GM23338 (cell line): ENCODE data around the gene MRGPRF. TPM values are rescaled to one million over a fixed set of nuclear protein-coding genes. Genes with fewer than 3 reads are reported as not detected.
A peak's percentile ranks its signal among the peaks of the same experiment; 100 is the strongest.

ENCODE experiments used
- ATAC-seq: fragments of 200-7000 bp; cut with Tn5 transposase; 3 replicates; pipeline ENCODE4 v1.9.1; 2020
- DNase-seq: peaks from one replicate; pipeline ENCODE4 v3.0.0-alpha.2; 2015; ENCODE audit warnings: low spot score
- H2AFZ ChIP-seq: fragments of 200-600 bp; sonication (generic); 2 replicates; pipeline ENCODE4 v1.8.0; 2016; ENCODE audit warnings: antibody characterized with exemption, mild to moderate bottlenecking, moderate library complexity
- H3F3A ChIP-seq: fragments of 200-600 bp; sonication (generic); replicated peaks from 2 replicates; pipeline ENCODE4 v1.8.0; 2017; ENCODE audit warnings: antibody characterized with exemption, mixed run types, low read depth
- H3K27ac ChIP-seq: fragments of 200-600 bp; sonication (generic); 2 replicates; pipeline ENCODE4 v1.6.1; 2016; ENCODE audit warnings: low read depth
- H3K27me3 ChIP-seq: fragments of 200-600 bp; sonication (generic); 2 replicates; pipeline ENCODE4 v1.8.0; 2016; ENCODE audit warnings: mild to moderate bottlenecking, mixed run types, moderate library complexity; ENCODE audit not compliant: insufficient read depth
- H3K36me3 ChIP-seq: fragments of 200-600 bp; sonication (generic); 2 replicates; pipeline ENCODE4 v1.8.0; 2016; ENCODE audit warnings: mild to moderate bottlenecking; ENCODE audit not compliant: insufficient read depth
- H3K4me1 ChIP-seq: fragments of 200-600 bp; sonication (generic); 2 replicates; pipeline ENCODE4 v1.8.0; 2016; ENCODE audit warnings: mild to moderate bottlenecking, moderate library complexity; ENCODE audit not compliant: insufficient read depth
- H3K4me2 ChIP-seq: fragments of 200-600 bp; sonication (generic); 2 replicates; pipeline ENCODE4 v1.7.1; 2017; ENCODE audit warnings: mixed run types
- H3K4me3 ChIP-seq: fragments of 200-600 bp; sonication (generic); 2 replicates; pipeline ENCODE4 v1.6.1; 2016; ENCODE audit warnings: mixed run types
- H3K79me2 ChIP-seq: fragments of 200-600 bp; sonication (generic); replicated peaks from 2 replicates; pipeline ENCODE4 v1.8.0; 2017; ENCODE audit warnings: mild to moderate bottlenecking; ENCODE audit not compliant: insufficient read depth
- H3K9me2 ChIP-seq: fragments of 200-600 bp; sonication (generic); 2 replicates; pipeline ENCODE4 v1.8.0; 2017; ENCODE audit not compliant: insufficient read depth
- H4K20me1 ChIP-seq: fragments of 200-600 bp; sonication (generic); replicated peaks from 2 replicates; pipeline ENCODE4 v1.8.0; 2017; ENCODE audit warnings: mild to moderate bottlenecking; ENCODE audit not compliant: insufficient read depth
- H3K27ac Mint-ChIP-seq: 2 replicates; pipeline ENCODE4 v1.8.0; 2020; ENCODE audit warnings: inconsistent platforms, mild to moderate bottlenecking, moderate library complexity, mixed read lengths
- H3K27me3 Mint-ChIP-seq: 3 replicates; pipeline ENCODE4 v1.8.0; 2022; ENCODE audit warnings: low read depth, mild to moderate bottlenecking, moderate library complexity, mixed read lengths, inconsistent platforms; ENCODE audit not compliant: insufficient read depth, poor library complexity
- H3K36me3 Mint-ChIP-seq: 3 replicates; pipeline ENCODE4 v1.8.0; 2021; ENCODE audit warnings: low read depth, mild to moderate bottlenecking, inconsistent platforms, moderate library complexity, mixed read lengths
- H3K4me1 Mint-ChIP-seq: 3 replicates; pipeline ENCODE4 v1.8.0; 2020; ENCODE audit warnings: mild to moderate bottlenecking, inconsistent platforms, mixed read lengths
- H3K4me3 Mint-ChIP-seq: 3 replicates; pipeline ENCODE4 v1.8.0; 2021; ENCODE audit warnings: moderate library complexity, mild to moderate bottlenecking, inconsistent platforms, mixed read lengths
- H3K9me3 Mint-ChIP-seq: 3 replicates; pipeline ENCODE4 v1.8.0; 2020; ENCODE audit warnings: moderate library complexity, mild to moderate bottlenecking, inconsistent platforms, mixed read lengths
- CTCF ChIP-seq, 2 experiments: fragments of 200-600 bp in 1 of 2; sonication (generic) in 1 of 2; conservative IDR thresholded peaks; 2 replicates each; pipeline versions ENCODE4 v1.5.1 to v1.6.1; 2016 to 2017; ENCODE audit warnings: antibody characterized with exemption in 2 of 2, low read depth in 2 of 2, mild to moderate bottlenecking in 2 of 2, moderate library complexity in 1 of 2
- ETS1 ChIP-seq: IDR thresholded peaks from 2 replicates; pipeline ENCODE4 v1.6.1; 2016; ENCODE audit warnings: antibody characterized with exemption
- EZH2phosphoT487 ChIP-seq: fragments of 200-600 bp; sonication (generic); IDR thresholded peaks from one replicate; pipeline ENCODE4 v1.8.1; 2018; ENCODE audit warnings: antibody characterized with exemption; ENCODE audit not compliant: unreplicated experiment
- POLR2AphosphoS5 ChIP-seq: IDR thresholded peaks from 2 replicates; pipeline ENCODE4 v1.6.1; 2016; ENCODE audit warnings: antibody characterized with exemption, low read depth
- ZNF331 ChIP-seq: fragments of 250-450 bp; sonication (Bioruptor Pico); IDR thresholded peaks from 2 replicates; pipeline ENCODE4 v1.5.0; 2020; ENCODE audit warnings: low read depth, mild to moderate bottlenecking, moderate library complexity
- ZNF462 ChIP-seq: fragments of 250-450 bp; sonication (Bioruptor Pico); IDR thresholded peaks from 2 replicates; pipeline ENCODE4 v1.5.0; 2020; ENCODE audit warnings: mild to moderate bottlenecking, moderate library complexity
- polyA plus RNA-seq: library from polyadenylated mRNA; unstranded; fragments of >200 nt; fragmentation: Nextera tagmentation; extraction: Ambion mirVana; gene quantifications from 2 replicates; pipeline ENCODE4 v1.2.1, GENCODE V29; 2016
- total RNA-seq: library from RNA; depleted of rRNA; stranded (reverse); fragments of >200 nt; shearing (Covaris generic); gene quantifications from 2 replicates; pipeline ENCODE4 v1.2.3, GENCODE V29; 2014

The MRGPRF gene
- total and polyA plus RNA-seq, 2 experiments from 2014 or later = 3.3 to 9.0 TPM

GRCh38 chr11:69011624-69012091 lies 1.4 kb downstream of the MRGPRF start (continued):
- TF ChIP-seq ZNF462 (CRISPR knock-in tag) = no peak
- no peak for TF ChIP-seq ETS1
- no peak for TF ChIP-seq ZNF331 (CRISPR knock-in tag)
- no peak for TF ChIP-seq EZH2phosphoT487

- Histone ChIP-seq H3K27ac (no peak overlapping the region), H3K4me1 (peaks cover 37% of the 10 kb centered on the region), H3K9me2 (no peaks in the 10 kb centered on the region), H3K27me3 (no peaks in the 10 kb centered on the region; the same call in 1 of the 2 replicates), H4K20me1 (no peaks in the 10 kb centered on the region), H2AFZ (peak overlapping the region; percentile 74), H3F3A (no peaks in the 10 kb centered on the region), H3K36me3 (no peaks in the 10 kb centered on the region), H3K4me3 (peak overlapping the region; percentile 43), H3K4me2 (peak overlapping the region; percentile 89), H3K79me2 (no peaks in the 10 kb centered on the region)
- DNase-seq (peak; percentile 90), ATAC-seq (peak; percentile 75)
- H3K36me3 Mint-ChIP-seq = no peaks in the 10 kb centered on the region; the same call in 2 of the 3 replicates
- H3K9me3 Mint-ChIP-seq = no peaks in the 10 kb centered on the region; the same call in 2 of the 3 replicates
- peak overlapping the region; percentile 73 for H3K4me3 Mint-ChIP-seq
- TF ChIP-seq POLR2AphosphoS5 = peak; percentile 39; the same call in 1 of the 2 replicates
- no peak for TF ChIP-seq CTCF (conservative IDR thresholded peaks at IDR 0.05; ENCODE audit: low read depth in 2 of 2)
- peaks cover 28% of the 10 kb centered on the region for H3K27me3 Mint-ChIP-seq
- no peak overlapping the region for H3K27ac Mint-ChIP-seq
- H3K4me1 Mint-ChIP-seq = peaks cover 32% of the 10 kb centered on the region
Observed at GRCh38 chr11:69010964-69011623, 2.0 kb downstream of the MRGPRF start.
